Upper lobe of left lung (tissue), 6 donors: Measurements from ENCODE around the gene LAD1. TPM values are rescaled to one million over a fixed set of nuclear protein-coding genes. Genes with fewer than 3 reads are reported as not detected.

Source experiments
- ATAC-seq, 2 donors: fragments of 200-7000 bp; cut with Tn5 transposase; one replicate each; pipeline ENCODE4 v1.9.1; 2022; ENCODE audit warnings: mild to moderate bottlenecking in 2 of 2, moderate library complexity in 2 of 2; ENCODE audit not compliant: low FRiP score in 2 of 2
- DNase-seq, 2 donors: peaks; one replicate each; pipeline ENCODE4 v3.0.0-alpha.2; 2019 to 2020
- H3K27ac ChIP-seq, 4 donors: fragments of 200-600 bp; sonication (generic); one replicate each; pipeline ENCODE4 v1.5.1; 2016 to 2019
- H3K27me3 ChIP-seq, 4 donors: fragments of 200-600 bp; sonication (generic); one replicate each; pipeline ENCODE4 v1.5.1; 2017 to 2019
- H3K36me3 ChIP-seq, 4 donors: fragments of 200-600 bp; sonication (generic); one replicate each; pipeline ENCODE4 v1.5.1; 2016 to 2019
- H3K4me1 ChIP-seq, 4 donors: fragments of 200-600 bp; sonication (generic); one replicate each; pipeline ENCODE4 v1.5.1; 2018 to 2019
- H3K4me3 ChIP-seq, 4 donors: fragments of 200-600 bp; sonication (generic); one replicate each; pipeline ENCODE4 v1.5.1; 2017 to 2019; ENCODE audit warnings: mild to moderate bottlenecking in 2 of 4, moderate library complexity in 1 of 4
- H3K9me3 ChIP-seq, 4 donors: fragments of 200-600 bp; sonication (generic); one replicate each; pipeline ENCODE4 v1.5.1; 2018 to 2019
- EP300 ChIP-seq, 4 donors: sonication (generic); formaldehyde crosslinking; IDR thresholded peaks; one replicate each; pipeline ENCODE4 v1.5.1; 2017; ENCODE audit warnings: antibody characterized with exemption in 4 of 4, control low read depth in 2 of 4
- POLR2A ChIP-seq, 4 donors: fragments of 450-650 bp; IDR thresholded peaks; one replicate each; pipeline ENCODE4 v1.5.1; 2016 to 2017; ENCODE audit warnings: antibody characterized with exemption in 4 of 4, mild to moderate bottlenecking in 2 of 4
- POLR2AphosphoS5 ChIP-seq, 2 donors: sonication (generic); formaldehyde crosslinking; IDR thresholded peaks; one replicate each; pipeline ENCODE4 v1.5.1; 2017; ENCODE audit warnings: antibody characterized with exemption in 2 of 2
- WGBS, 2 donors: methylation state at CpG; one replicate each; pipeline ENCODE4 v1.1.5; 2017 to 2018; 5-methylcytosine and 5-hydroxymethylcytosine counted together
- total RNA-seq, 6 donors: library from RNA; depleted of rRNA in 4 of 6; stranded (reverse); fragments of >200 nt in 4 of 6; gene quantifications; one replicate each; pipeline versions ENCODE4 v1.1.0 to v1.2.1, GENCODE V29; 2016 to 2021
- TF ChIP-seq, protein P1 (sequence below), 6 experiments: fragments of 450-650 bp in 4 of 6; fragments of 200-600 bp in 2 of 6; sonication (generic) in 2 of 6; IDR thresholded peaks; one replicate each; pipeline ENCODE4 v1.5.1; 2016 to 2019; ENCODE audit warnings: antibody characterized with exemption in 6 of 6
- donor health status: DM: no; HTN: no; CAD: no; lungs with moderate emphysema.
- donor health status: DM: no; HTN: yes; CAD: no; lungs with severe emphysema.

Gene LAD1
- total RNA-seq, 6 donors from 2014 or later = 12.6 to 48.1 (median 39.1) TPM

DNA sequence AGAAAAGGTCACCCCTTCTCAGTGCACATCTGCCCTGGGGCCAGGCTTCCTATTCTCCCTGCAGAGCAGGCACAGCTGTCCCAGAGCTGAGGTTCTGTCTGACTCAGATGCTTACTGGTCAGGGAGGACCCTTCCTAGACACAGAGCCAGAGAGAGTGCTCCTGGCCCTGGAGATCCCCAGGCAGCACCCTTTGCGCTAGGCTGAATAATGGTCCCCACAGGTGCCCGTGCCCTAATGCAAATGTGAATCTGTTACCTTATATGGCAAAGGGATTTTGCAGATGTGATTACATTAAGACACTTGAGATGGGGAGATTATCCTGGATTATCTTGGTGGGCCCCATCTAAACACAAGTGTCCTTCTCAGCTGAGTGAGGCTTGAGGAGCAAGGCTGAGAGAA lies 25.0 kb upstream of the LAD1 start:
- Histone ChIP-seq H3K27me3 (no peaks in the 10 kb centered on the region), H3K4me3 (no peak overlapping the region), H3K36me3 (no peaks in the 10 kb centered on the region), H3K4me1 (no peaks in the 10 kb centered on the region), H3K27ac (no peak overlapping the region), H3K9me3 (no peaks in the 10 kb centered on the region)
- DNase-seq = no peak
- no peak for ATAC-seq
- 98 to 100% methylated on average over 1 to 2 of the region's 2 CpGs for WGBS, 2 donors
- TF ChIP-seq, protein P1, sequence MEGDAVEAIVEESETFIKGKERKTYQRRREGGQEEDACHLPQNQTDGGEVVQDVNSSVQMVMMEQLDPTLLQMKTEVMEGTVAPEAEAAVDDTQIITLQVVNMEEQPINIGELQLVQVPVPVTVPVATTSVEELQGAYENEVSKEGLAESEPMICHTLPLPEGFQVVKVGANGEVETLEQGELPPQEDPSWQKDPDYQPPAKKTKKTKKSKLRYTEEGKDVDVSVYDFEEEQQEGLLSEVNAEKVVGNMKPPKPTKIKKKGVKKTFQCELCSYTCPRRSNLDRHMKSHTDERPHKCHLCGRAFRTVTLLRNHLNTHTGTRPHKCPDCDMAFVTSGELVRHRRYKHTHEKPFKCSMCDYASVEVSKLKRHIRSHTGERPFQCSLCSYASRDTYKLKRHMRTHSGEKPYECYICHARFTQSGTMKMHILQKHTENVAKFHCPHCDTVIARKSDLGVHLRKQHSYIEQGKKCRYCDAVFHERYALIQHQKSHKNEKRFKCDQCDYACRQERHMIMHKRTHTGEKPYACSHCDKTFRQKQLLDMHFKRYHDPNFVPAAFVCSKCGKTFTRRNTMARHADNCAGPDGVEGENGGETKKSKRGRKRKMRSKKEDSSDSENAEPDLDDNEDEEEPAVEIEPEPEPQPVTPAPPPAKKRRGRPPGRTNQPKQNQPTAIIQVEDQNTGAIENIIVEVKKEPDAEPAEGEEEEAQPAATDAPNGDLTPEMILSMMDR (IDR thresholded peaks at IDR 0.05) = no peak
- TF ChIP-seq POLR2AphosphoS5 (IDR thresholded peaks at IDR 0.05) (no peak), EP300 (IDR thresholded peaks at IDR 0.05) (no peak), POLR2A (IDR thresholded peaks at IDR 0.05) (no peak)

DNA sequence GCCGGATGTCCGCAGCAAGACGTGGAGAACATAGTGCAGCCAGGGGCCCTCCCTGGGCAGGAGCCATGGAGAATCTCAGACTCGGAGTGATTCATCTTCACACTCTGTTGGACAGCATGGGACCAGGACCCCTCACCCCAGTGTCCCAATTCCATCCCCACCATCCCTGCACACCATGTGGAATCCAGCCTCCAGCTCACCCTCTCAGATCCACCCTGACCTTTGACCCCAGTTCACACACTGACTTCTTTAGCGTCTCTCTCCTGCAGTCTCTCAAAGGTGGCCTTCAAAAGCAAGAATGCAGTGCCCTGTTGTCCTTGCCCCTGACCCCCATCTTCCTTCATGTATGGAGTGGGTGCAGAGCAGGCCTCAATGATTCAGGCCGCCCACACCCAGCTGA lies 24.5 kb upstream of the LAD1 start:
- DNase-seq = no peak
- no peaks in the 10 kb centered on the region for H3K4me1 ChIP-seq
- no peaks in the 10 kb centered on the region for H3K36me3 ChIP-seq
- H3K9me3 ChIP-seq = no peaks in the 10 kb centered on the region
- no peaks in the 10 kb centered on the region for H3K27me3 ChIP-seq
- no peak overlapping the region for H3K27ac ChIP-seq
- TF ChIP-seq, protein P1 (IDR thresholded peaks at IDR 0.05) = no peak
- TF ChIP-seq EP300 (IDR thresholded peaks at IDR 0.05) (no peak), POLR2A (IDR thresholded peaks at IDR 0.05) (no peak), POLR2AphosphoS5 (IDR thresholded peaks at IDR 0.05) (no peak)
- H3K4me3 ChIP-seq = no peak overlapping the region
- 92 to 96% methylated on average over 6 of the region's 6 CpGs for WGBS, 2 donors
- ATAC-seq = no peak

DNA sequence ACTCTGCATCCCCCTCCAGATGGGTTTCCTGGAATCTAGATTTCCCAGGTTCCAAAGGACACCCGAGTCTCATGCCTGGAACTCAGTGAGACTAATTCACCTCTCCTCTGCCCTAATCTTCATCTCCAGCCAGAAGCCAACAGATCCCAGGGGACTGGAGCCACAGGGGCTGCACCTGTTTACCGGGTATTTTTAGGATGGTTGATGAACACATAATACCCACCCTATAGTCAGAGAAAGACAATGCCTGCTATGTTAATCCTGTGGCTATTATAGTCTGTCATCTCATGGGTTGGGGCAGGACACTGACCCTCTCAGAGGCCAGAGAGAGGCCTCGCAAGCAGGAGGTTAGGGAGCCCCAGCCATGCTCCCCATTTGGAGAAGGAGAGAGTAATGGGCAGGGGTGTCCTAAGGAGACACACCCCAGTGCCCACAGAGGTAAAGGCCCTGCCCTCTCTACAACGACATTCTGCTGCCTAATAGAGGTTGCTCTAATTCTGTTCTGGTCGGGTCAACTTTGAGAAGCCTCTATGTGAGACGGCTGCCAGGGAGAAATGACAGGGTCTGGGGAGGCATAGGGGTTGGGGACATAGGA lies 23.4 kb upstream of the LAD1 start:
- ATAC-seq (no peak), DNase-seq (no peak)
- H3K36me3 ChIP-seq = no peaks in the 10 kb centered on the region
- no peaks in the 10 kb centered on the region for H3K4me1 ChIP-seq
- no peaks in the 10 kb centered on the region for H3K27me3 ChIP-seq
- no peak overlapping the region for H3K4me3 ChIP-seq
- TF ChIP-seq, protein P1 (IDR thresholded peaks at IDR 0.05) = no peak
- no peak for TF ChIP-seq EP300 (IDR thresholded peaks at IDR 0.05)
- TF ChIP-seq POLR2A (IDR thresholded peaks at IDR 0.05) = no peak
- TF ChIP-seq POLR2AphosphoS5 (IDR thresholded peaks at IDR 0.05) = no peak
- H3K9me3 ChIP-seq = no peaks in the 10 kb centered on the region
- H3K27ac ChIP-seq = no peak overlapping the region
- WGBS, 2 donors = 77 to 85% methylated on average over 5 to 6 of the region's 6 CpGs

DNA sequence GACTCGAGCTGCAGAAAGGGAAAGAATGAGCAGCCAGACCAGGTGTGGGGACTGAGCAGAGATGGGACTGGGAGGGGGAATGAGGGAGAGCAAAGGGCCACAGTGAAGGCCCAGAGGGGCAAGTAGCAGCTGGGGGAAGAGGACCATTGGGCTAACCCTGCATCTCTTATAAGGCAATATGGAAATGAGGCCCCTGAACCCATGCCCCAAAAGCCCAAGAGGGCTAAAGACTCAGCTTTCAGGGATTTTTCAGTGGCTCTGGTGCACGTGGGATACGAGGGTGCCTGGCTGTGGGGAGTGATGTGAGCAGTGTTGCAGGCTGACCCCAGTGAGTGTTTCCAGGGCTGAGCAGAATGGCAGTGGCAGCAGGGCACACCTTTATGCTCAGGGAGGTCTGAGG lies 22.9 kb upstream of the LAD1 start:
- TF ChIP-seq, protein P1 (IDR thresholded peaks at IDR 0.05) = no peak
- TF ChIP-seq POLR2A (IDR thresholded peaks at IDR 0.05) (no peak), POLR2AphosphoS5 (IDR thresholded peaks at IDR 0.05) (no peak), EP300 (IDR thresholded peaks at IDR 0.05) (no peak)
- no peak for DNase-seq

DNA sequence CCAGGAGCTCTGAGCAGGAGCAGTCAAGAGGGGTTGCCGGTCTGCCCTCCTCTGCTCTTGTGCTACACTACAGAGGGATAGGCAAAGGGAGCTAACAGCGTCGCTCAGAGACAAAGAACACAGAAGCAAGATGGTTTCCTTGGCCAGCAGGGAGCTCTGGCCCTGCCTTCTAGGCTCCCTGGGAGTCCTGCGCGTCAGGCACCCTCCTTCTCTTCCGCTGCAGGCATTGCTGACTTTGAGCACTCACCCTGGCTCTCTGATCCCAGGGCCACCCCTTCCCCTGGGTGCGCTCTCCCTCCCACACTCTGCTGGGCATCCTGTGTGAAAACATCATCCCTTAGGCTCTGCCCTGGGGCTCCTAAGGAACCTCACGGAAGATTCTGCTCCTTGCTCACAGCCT lies 21.9 kb upstream of the LAD1 start:
- no peak overlapping the region for H3K4me3 ChIP-seq
- H3K9me3 ChIP-seq = no peaks in the 10 kb centered on the region
- DNase-seq = no peak
- no peak for ATAC-seq
- no peaks in the 10 kb centered on the region for H3K4me1 ChIP-seq
- no peak overlapping the region for H3K27ac ChIP-seq
- no peaks in the 10 kb centered on the region for H3K27me3 ChIP-seq
- WGBS, 2 donors = 81 to 89% methylated on average over 6 to 8 of the region's 8 CpGs
- TF ChIP-seq EP300 (IDR thresholded peaks at IDR 0.05) (no peak), POLR2AphosphoS5 (IDR thresholded peaks at IDR 0.05) (no peak), POLR2A (IDR thresholded peaks at IDR 0.05) (no peak)
- TF ChIP-seq, protein P1 (IDR thresholded peaks at IDR 0.05) = no peak
- no peaks in the 10 kb centered on the region for H3K36me3 ChIP-seq

More for the DNA sequence above, 22.9 kb upstream of the LAD1 start:
- no peaks in the 10 kb centered on the region for H3K4me1 ChIP-seq
- H3K9me3 ChIP-seq = no peaks in the 10 kb centered on the region
- no peak overlapping the region for H3K4me3 ChIP-seq
- H3K27me3 ChIP-seq = no peaks in the 10 kb centered on the region
- no peak for ATAC-seq
- no peaks in the 10 kb centered on the region for H3K36me3 ChIP-seq
- WGBS, 2 donors = 58 to 76% methylated on average over 3 of the region's 3 CpGs
- H3K27ac ChIP-seq = no peak overlapping the region
